GM12801 (cell line): ENCODE results near the gene SLC8A1.

Experiments used
- TF ChIP-seq, protein P1 (sequence below): IDR thresholded peaks from one replicate; pipeline ENCODE4 v1.5.1; 2011; ENCODE audit warnings: control low read depth; ENCODE audit not compliant: insufficient read length; ENCODE audit errors: extremely low read depth

SLC8A1 gene

DNA sequence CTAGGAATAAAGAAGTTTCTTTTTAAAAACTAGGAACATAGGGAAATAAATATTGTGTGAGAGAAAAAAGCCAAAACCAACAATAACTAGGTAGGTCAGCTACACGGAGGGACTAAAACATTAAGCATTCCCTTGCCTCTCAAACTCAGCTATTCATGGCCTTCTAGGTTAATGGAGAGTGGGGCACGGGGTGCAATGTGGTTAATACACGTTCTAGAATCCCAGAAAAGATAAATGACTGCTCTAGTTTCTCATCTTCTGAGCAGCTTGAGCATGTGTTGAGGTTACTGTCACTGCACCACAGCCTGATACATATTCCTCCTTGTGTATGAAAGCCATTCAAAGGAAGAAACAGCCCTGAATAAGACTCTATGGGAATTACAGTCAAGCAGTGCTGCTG is 31.4 kb downstream of the SLC8A1 start:
- TF ChIP-seq, protein P1, sequence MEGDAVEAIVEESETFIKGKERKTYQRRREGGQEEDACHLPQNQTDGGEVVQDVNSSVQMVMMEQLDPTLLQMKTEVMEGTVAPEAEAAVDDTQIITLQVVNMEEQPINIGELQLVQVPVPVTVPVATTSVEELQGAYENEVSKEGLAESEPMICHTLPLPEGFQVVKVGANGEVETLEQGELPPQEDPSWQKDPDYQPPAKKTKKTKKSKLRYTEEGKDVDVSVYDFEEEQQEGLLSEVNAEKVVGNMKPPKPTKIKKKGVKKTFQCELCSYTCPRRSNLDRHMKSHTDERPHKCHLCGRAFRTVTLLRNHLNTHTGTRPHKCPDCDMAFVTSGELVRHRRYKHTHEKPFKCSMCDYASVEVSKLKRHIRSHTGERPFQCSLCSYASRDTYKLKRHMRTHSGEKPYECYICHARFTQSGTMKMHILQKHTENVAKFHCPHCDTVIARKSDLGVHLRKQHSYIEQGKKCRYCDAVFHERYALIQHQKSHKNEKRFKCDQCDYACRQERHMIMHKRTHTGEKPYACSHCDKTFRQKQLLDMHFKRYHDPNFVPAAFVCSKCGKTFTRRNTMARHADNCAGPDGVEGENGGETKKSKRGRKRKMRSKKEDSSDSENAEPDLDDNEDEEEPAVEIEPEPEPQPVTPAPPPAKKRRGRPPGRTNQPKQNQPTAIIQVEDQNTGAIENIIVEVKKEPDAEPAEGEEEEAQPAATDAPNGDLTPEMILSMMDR, result no peak

DNA sequence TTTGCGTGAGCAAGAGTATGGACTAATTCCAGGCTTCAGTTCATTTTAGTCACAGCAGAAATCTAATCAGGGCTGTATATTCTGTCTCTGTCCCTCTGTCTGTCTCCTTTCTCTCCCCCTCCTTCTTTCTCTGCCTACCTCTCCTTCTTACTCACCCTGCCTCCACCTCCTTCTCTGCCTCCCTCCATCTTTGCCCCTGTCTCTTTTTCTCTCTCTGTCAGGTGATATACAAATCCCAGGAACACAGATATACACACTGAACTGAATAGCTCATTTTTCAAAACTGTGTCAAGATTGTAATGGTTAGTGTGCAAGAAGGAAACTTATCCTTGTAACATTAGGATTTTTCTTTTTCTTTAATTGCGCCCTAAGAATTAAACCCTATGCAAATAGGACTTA is 32.5 kb downstream of the SLC8A1 start:
- TF ChIP-seq, protein P1, result no peak

DNA sequence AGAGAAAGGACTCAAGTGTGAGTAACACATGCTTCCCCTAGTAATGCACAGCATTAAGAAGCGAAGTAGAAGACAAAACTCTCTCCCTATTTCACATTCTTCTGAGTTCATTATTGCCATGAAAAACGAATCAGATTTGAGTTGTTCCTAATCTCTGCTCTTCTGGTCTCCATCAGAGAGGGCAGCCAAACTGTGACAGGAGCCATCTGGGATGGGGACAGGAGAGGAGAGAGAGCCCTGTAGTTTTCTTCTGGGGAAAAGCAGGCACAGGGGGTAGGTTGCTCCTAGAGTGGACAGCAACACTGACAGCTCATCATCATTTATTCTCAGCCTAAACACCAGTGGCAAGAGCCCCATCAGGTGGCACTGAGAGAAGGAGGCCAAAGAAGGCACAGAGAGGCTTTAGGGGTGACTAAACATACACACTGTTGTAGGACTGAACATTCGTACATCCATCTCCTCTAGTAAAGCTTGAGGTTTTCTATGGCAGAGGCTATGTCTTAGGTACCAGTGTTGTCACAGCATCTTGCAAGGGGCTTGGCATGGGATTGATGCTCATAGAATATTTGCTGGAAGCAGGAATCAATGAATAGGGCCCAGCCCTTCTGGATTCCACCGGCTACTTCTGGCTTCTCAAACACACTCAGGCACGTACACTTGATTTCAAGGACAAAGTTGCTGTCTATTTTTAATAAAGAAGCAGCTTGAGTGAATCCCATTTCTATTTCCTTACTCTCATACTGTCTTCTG is 33.1 kb downstream of the SLC8A1 start:
- TF ChIP-seq, protein P1, result no peak

DNA sequence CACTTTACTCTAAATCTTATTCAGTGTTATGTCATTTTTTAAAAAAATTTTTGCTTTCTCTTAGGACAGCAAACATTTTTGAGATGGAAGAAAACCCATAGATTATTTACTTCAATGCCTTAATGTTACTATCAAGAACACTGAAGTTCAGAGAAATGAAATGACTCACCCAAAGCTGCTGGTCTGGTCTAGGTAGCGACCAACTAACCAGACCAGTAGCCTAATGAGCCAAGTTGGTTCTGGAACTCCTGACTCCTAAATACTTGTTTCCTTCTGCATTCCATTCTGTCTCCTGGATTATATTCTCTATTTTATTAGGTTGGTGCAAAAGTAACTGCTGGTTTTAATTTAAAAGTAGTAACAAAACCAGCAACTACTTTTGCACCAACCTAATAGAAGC is 35.4 kb downstream of the SLC8A1 start:
- TF ChIP-seq, protein P1, result no peak

DNA sequence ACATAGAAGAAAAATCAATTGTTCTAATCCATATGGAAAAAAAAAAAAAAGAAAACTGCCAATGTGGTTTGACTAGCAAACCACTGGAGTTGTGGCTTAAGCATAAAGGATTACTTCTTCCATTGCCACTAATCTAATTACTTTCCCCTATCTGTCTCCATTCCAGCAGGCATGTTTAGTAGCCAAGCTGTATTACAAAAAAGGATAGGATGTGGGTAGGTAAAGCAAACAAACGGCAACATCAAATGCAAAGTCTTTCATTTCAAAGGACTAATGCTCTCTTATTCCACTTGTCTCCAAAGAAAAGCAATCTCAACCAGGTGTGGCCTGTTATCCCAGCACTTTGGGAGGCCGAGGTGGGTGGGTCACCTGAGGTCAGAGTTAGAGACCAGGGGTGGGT is 36.5 kb downstream of the SLC8A1 start:
- TF ChIP-seq, protein P1, result no peak

DNA sequence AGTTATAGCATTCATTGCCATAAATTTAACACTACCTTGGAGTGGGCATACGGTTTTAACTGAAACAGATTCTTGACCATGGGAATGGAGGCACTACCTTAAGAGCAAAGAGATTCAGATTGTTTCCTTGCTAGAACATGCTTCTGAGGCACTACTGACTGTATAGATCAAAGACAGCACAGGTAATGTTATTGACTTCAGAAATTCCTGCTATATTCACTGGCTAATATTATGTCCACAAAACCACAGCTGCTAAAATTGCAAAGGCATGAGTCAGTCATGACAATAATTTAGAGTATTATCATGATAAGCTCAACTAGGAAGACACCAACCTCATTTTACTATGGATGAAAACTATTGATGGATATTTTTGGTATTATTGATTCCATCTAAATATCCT is 39.4 kb downstream of the SLC8A1 start:
- TF ChIP-seq, protein P1, result no peak

DNA sequence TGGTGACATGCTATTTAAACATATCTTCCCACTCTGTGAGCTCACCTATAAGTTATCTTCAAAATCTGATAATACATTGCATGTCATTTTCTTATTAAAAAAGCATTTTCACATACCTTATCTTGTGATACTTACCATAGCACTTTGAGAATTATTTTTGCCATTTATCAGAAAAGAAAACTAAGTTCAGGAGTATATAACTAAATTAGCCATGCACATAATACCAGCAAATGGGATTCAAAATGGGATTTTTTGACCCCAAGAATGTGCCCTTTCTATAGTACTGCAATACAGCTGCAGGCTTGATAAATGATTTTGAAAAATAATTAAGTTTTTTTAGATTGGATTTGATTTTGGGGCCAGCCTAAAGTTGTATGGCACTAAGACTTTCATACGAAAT is 41.2 kb downstream of the SLC8A1 start:
- TF ChIP-seq, protein P1, result no peak
